ENCODE measurements around the gene CCDC69.
"Not testable (repeated sequence)": the region's sequence is repeated elsewhere in the genome, so short reads cannot be mapped to it uniquely, and the experiment has no call there.

CCDC69 gene

GRCh38 chr5:151219789-151220188, 4.1 kb downstream of the CCDC69 start:
- no peak for DNase-seq

GRCh38 chr5:151219138-151219537, 4.8 kb downstream of the CCDC69 start:
- no peak for DNase-seq

DNA sequence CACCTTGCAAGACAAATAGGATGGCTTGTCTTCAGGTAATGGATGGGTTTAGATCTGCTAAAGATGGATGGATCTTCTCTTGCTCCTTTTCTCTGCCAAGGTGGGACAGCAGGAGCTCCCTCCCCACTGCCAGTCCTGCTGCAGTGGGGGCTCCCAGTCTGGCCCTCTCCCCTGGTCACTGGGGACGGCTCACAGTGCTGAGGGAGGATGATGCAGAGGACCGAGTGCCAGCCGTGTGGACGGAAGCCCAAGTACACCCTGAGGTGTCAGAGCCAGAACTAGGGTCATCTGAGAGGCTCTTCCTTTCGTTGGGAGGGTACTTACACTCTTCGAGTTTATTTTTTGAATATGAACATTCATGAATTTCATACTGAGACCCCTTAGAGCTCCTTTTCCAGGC, 5.7 kb downstream of the CCDC69 start:
- DNase-seq = no peak

GRCh38 chr5:151216781-151217180, 7.1 kb downstream of the CCDC69 start:
- no peak for DNase-seq

- no peak for DNase-seq
These were observed 8.4 kb downstream of the CCDC69 start for GRCh38 chr5:151215546-151215880.

DNA sequence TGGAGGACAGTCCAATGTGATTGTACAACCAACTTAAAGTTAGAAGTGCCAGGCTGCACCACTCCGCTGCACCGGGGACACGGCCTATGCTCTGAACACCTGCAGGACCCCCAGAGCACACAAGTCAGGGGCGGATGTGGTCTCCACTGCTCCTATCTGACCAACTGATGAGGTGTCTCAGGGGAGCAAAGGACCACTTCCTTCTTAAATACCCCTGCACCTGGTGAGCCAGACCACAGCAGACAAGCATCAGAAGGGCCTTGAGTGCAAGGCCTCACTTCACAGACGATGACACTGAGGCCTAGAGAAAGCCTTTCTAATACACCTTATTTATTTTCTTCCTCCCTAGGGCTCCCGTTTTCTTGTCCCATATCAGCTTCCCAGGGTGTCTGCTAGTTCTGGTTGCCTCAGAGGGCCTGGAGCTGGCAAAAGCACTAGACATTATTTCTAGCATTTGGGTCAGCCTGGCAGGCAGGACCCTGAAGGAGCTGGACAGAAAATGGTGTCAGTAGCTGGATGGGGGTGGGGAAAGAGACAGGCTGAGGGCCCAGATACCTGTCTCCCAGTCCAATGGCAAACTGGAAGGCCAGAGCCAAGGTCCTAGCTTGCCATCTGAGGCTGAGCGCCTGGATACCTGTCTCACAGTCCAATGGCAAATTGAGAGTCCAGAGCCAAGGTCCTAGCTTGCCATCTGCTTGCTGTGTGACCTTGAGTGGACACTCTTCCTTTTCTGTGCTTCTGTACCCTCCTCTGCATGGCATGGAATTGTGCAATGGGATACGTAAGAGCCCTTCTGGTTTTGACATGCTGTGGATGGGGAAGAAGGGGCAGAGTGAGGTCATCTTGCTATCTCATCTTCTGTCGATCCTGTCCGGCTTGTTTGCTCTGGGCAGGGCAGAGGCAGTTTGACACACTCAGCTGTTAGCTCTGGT, 9.0 kb downstream of the CCDC69 start:
- peak; percentile 25 for DNase-seq

DNA sequence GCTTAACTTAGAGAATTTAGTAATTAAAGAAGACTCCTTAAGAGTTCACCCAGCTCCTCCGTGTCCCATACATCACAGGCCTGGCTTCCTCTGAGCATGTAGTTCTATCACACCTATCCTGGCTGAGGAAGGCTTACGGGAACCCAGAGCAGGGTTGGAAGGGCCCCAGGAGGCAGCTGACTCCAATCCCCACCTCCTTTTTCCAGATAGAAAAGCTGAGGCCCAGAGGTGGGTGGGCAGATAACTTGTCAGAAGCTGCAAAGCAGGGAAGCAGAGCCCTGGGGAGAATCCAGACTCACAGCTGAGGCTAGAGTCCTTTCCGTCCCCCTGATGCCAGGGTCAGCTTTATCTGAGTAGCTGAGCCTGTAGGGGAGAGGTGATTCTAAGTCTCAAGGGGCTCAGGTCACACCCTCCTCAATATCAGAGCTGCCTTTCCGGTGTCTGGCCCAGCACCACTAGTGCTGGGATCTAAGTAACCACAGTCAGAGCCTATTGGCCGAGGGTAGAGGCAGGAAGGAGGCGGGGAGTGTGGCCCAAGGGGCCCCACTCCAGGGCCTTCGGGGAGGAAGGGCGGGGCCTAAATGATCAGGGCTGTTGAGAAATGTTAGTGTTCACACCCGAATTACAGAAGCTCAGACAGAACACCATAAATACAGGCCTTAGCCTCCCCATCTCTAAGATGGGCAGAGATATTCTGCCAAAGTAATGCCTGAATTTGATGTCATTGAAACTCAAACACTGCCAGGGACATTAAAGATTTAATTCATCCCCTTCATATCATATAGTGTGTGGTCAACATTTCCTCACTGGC, 9.9 kb downstream of the CCDC69 start:
- DNase-seq = peak; percentile 90

GRCh38 chr5:151212406-151212798, 11.5 kb downstream of the CCDC69 start:
- no peak for DNase-seq

DNA sequence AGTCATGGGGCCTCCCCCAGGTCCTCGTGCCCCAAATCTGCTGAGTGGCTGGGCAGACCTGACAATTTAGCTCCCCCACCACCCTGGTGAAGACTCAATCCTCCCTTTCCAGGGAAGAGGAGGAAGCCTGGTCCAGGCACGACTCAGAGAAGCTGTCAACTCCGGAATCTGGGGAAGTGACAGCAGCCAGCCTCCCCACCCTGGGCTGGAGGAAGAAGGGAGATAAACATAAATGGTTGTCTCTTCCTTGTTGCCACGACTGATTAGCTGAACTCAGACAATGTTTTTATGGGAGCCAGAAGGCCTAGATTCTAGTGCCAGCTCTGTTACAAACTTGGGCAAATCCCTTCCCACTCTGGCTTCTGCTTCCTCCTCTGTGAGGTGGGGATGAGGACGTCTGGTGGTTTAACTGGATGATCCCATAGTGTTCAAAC, 15.4 kb downstream of the CCDC69 start:
- DNase-seq = no peak

DNA sequence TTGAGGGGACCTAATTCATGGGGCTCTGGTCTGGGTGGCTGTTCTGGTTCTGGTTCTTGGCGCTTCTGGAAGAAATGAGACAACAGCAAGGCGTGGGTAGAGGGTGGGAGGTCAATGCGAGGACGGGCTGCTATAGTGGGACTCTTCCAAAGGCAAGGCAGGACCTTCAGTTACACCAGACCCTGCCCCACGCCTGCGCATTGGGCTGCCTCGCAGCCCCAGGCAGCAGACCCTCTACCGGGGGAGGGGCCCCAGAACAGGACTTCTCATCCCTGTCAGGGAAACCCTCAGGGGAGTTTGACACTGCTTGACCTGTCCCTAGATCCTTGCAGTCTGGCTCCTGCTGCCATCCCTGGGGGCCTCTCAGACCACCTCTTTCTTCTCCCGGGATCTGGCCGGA, 18.5 kb downstream of the CCDC69 start:
- DNase-seq = no peak

DNA sequence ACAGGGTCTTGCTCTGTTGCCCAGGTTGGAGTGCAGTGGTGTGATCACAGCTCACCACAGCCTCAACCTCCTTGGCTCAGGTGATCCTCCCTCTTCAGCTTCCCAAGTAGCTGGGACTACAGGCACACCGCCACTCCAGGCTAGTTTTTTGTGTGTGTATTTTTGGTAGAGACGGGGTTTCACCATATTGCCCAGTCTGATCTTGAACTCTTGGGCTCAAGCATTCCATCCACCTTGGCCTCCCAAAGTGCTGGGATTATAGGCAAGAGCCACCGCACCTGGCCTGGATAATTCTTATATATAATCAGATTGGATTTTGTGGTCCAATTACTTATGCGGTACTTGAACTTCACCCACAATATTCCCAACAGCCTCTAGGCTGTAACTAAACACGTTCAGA, 19.8 kb downstream of the CCDC69 start:
- DNase-seq = no peak

DNA sequence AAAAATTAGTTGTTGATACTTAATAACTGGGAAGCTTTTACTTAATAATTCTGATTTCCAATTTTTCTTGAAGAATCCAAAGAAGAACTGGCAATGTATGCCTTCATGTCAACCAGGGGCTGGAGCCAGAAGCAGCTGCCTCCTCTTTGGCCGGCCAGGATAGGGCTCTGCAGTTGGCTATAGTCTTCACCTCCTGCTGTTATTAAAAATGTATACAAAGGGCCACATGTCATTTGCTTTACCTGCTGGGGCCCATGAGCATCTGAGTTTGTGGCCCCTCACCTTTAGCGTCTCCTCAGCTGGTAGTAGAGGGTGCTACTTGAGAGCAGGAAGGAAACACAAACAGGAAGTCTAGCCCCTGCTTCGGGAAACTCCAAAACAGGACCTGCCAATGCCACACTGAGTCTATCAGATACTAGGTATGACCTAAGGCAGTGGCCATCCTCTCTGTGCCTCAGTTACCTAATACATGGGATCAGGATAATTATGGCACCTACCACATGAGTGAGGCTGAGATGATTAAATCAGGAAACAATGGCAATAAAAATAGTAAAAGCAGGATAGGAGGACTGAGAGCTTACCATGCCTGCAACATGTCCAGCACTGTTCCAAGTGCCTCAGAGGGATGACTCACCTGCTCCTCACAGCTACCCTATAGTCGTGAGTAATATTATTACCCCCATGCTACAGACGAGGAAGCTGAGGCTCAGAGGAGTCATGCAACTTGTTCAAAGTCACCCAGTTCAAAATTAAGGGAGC, 21.3 kb downstream of the CCDC69 start:
- peak; percentile 66 for DNase-seq

DNA sequence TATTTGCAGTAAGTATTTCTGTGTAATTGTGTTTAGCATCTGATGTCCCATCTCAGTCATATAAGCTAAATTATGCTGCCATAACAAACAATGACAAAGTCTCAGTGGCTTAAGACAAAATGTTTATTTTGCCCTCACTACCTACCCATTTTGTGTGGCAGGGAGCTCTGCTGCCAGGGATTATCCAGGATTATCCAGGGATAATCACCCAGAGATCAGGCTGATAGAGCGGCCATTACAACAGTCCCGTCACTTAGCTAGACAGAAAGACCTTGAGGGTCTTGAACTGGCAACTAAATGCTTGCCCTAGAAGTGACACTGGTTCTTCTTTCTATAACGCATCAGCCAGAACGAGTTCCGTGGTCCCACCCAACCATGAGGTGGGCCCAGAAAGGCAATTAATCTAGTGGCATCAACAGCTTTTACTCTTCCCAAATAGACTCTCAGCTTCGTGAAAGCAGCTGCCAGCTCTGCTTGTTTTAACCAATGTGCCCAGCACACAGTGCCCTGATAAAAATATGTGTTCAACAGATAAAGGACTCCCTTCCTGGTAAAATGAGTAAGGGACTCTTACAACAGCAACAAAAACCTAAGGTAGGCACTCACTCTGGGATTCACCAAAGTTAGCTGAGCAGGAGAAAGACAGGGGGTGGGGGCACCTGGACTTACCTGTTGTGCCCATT, 22.8 kb downstream of the CCDC69 start:
- DNase-seq = no peak

GRCh38 chr5:151199581-151200185, 24.2 kb downstream of the CCDC69 start:
- DNase-seq = no peak

DNA sequence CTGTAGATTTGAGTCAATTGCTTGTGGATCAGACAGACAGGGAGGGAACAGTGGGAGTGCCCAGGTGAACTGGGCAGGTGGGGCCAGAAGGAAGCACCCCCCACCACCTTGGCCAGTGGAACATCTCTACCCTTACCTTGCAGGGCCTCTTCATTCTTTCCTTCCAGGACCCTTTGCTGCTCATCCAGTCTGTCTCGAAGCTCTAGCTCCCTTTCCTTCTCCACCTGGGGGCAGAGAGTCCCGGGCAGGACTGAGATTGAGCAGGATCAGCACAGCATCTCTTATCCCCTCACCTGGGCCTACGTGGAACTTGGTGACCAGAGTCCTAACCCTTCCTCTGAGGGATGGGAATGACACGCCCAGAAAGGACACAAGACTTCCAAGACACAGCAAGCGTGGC, 25.0 kb downstream of the CCDC69 start:
- no peak for DNase-seq

- not testable (repeated sequence) for DNase-seq
These were observed 26.6 kb downstream of the CCDC69 start for GRCh38 chr5:151197291-151197600.

GRCh38 chr5:151196556-151197290, 27.2 kb downstream of the CCDC69 start:
- no peak for DNase-seq

DNA sequence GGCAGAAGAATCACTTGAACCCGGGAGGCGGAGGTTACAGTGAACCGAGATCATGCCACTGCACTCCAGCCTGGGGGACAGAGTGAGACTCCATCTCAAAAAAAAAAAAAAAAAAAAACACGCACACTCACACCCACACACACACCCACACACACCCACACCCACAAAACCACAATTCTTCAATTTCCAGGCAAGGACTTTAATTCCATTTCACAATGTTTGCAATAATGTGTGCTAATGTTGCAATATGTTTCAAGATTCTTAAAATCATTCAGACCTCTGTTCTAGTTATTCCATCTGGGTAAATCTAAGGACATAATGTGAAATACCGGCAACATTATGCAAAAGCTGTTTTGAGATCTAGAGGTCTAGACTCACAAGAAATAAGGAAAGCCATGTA, 28.3 kb downstream of the CCDC69 start:
- DNase-seq = no peak

GRCh38 chr5:151192626-151193025, 31.3 kb downstream of the CCDC69 start:
- no peak for DNase-seq

DNA sequence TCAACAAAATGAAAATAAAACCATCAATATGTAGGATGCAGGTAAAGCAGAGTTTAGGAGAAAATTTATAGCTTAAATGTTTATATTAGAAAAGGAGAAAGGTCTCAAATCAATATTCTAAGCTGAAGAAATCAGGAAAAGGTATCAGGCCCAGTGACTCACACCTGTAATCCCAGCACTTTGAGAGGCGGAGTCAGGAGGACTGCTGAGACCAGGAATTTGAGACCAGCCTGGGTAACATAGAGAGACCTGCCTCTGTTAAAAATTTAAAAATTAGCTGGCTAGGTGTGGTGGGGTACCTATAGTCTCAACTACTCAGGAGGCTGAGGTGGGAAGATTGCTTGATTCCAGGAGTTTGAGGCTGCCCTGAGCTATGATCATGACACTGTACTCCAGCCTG, 32.2 kb downstream of the CCDC69 start:
- DNase-seq = no peak

DNA sequence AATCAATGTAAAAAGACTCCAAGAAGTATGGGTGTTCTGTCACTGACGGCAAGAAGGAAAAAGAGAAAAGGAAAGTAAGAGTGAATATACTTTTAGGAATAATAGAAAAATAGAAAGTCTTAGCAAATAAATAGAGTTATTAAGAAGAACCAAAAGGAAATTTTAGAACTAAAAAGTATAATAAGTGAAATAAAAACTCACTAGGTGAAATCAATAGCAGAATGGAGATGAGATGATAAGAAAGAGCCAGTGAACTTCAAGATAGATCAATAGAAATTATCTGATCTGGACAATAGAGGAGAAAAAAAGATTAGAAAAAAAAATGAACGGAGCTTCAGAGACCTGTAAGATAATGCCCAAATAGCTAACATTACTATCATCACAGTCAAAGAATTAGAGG, 34.7 kb downstream of the CCDC69 start:
- DNase-seq = no peak

DNA sequence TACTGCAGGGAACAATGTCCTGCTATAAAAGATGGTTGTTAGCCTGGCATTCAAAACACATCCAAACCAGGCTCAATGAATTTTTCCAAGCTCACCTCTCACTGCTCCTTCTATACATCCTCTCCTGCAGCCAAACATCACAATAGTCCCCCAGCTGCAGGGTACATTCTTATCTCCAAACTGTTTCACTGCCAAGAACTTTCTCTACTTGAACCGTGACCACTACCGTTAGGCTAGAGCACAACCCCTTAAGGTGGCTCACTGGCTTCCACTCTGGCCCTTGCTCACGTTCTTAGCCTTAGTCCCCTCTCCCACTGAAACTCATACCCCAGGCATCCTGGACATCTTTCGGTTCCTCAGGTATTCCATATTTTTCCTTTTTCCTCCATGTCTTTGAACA, 37.4 kb downstream of the CCDC69 start:
- DNase-seq = no peak

All from activated CD4-positive, alpha-beta T cell treated with anti-CD3 and anti-CD28 coated beads for 48 hours (primary cell).